Suprapubic skin (tissue), 4 donors: ENCODE measurements around the gene GPX6.

Experiments used
- CTCF ChIP-seq, 2 donors: fragments of 200-600 bp in 1 of 2; fragments of 450-650 bp in 1 of 2; sonication (generic) in 1 of 2; IDR thresholded peaks; one replicate each; pipeline ENCODE4 v1.5.1; 2016 to 2019; ENCODE audit warnings: antibody characterized with exemption in 2 of 2, mild to moderate bottlenecking in 1 of 2, moderate library complexity in 1 of 2
- EP300 ChIP-seq: sonication (generic); formaldehyde crosslinking; IDR thresholded peaks from one replicate; pipeline ENCODE4 v1.6.1; 2017; ENCODE audit warnings: antibody characterized with exemption
- POLR2AphosphoS5 ChIP-seq, 3 donors: sonication (generic); formaldehyde crosslinking; IDR thresholded peaks; one replicate each; pipeline ENCODE4 v1.6.1; 2017; ENCODE audit warnings: antibody characterized with exemption in 3 of 3

GRCh38 chr6:28485482-28485881, 30.1 kb downstream of the GPX6 start:
- TF ChIP-seq CTCF (IDR thresholded peaks at IDR 0.05): no peak
- TF ChIP-seq POLR2AphosphoS5 (IDR thresholded peaks at IDR 0.05): no peak
- TF ChIP-seq EP300: no peak
